ENCODE data around the gene GRID1.
"Not testable (repeated sequence)": the region's sequence is repeated elsewhere in the genome, so short reads cannot be mapped to it uniquely, and the experiment has no call there.

GRID1 gene

DNA sequence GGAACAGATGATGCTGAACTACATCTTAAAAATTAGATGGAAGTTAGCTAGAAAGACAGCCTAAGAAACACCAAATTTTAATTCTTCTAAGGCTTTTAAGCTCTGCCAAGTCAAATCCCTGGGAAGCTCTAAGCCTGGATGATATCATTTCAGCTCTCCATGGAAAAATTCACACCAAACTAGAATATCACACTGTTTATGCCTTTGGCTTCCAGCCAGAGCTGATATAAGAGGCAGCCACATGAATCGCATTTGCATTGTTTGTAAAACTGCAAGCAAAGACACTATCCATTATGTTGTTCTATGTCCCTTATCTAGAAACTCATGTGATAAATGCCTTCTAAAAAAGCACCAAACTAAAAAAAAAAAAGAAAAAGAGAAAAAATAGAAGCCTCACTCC lies 430.4 kb downstream of the GRID1 start:
- no peak for DNase-seq

DNA sequence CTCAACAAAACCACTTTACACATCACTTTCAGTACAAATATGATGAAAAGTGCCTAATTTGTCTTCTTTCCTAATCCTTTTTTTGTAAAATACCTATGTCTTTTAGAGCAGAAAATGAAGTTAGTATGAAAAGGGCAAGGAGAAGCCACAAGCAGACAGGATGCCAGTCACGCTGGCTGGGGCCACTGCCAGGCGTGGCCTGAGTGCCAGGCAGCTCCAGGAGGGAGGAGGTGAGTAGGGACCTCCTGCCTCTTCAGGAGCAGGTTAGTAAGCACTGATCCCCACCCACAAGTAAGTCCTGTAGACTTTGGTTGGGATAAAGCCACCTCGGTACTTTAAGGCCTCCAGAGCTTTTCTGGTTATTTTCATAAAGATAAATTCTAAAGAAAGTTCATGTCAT lies 432.0 kb downstream of the GRID1 start:
- DNase-seq, result no peak

DNA sequence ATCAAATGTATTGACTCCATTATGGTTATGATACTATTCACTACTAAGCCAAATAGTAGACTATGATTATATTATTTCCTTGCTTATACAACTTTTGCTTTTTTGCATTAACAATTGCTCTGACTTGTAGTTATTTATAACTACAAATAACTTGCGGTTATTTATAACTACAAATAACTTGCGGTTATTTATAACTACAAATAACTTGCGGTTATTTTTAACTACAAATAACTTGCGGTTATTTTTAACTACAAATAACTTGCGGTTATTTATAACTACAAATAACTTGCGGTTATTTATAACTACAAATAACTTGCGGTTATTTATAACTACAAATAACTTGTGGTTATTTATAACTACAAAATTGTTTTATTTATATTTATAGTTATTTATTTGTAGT lies 436.6 kb downstream of the GRID1 start:
- DNase-seq, result not testable (repeated sequence)

DNA sequence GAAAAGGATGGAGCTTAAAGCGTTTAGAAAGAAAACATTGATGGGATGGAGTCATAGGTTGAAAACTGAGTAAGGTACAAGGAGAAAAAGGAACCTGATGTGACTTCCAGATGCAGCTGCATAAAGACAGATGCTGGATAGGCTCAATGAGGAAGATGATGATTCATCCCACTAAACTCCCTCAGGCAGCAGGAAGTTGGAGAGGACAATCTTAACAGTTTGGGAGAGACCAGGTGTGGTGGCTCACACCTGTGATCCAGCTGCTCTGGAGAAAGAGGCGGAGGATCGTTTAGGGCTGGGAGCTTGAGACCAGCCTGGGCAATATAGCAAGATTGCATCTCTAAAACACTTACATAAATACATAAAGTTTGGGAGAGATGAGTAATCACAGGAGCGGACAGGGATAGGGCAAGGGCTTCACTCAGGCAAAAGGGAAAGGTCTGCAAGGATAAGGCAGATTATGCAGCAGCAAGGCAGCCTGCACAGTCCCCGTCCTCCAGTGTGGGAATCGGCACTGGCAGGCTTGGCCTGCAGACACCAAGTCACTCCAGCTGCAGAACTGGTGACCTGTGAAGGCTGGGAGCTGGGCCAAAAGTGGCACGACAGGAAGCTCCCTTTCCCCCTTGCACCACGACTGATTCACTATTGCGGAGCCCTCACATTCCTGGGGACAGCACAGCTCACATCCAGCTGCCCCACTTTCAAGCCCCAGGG lies 438.5 kb downstream of the GRID1 start:
- DNase-seq, result no peak

DNA sequence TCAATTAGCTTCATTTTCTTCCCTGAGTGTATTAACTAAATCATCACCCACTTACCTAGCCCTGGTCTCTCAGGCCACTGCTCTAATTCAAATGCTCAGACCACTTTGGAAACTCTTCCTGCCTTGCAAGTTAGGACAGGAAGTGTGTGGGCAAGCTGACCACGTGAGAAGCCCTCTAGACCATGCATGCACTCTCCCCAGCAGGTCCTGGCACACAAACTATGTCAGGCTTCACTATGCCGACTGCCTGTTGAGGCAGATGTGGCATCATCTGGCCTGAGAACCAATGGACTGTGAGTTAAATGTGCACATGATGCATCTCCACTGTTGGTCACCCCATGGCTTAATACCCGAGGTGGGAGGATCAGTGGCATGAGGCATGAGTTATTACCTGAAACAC lies 439.6 kb downstream of the GRID1 start:
- DNase-seq, result no peak

DNA sequence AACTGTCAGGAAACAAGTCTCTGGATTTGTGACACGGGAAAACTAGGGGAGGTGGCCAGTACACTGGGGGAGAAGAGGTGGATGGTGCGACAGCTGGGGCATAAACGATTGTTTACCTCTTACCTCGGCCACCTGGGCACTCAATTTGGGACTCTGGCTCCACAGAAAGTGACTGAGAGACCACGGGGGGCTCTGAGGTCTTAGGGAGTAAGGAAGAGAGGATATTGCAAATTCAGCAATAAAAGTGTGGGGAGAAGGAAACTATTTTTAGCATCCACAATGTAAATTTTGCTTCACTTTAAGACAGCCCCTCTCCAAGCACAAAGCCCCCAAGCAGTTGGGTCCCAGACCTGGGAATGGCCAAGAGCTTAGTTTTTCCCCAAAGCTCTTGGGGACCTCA lies 440.5 kb downstream of the GRID1 start:
- DNase-seq, result no peak

DNA sequence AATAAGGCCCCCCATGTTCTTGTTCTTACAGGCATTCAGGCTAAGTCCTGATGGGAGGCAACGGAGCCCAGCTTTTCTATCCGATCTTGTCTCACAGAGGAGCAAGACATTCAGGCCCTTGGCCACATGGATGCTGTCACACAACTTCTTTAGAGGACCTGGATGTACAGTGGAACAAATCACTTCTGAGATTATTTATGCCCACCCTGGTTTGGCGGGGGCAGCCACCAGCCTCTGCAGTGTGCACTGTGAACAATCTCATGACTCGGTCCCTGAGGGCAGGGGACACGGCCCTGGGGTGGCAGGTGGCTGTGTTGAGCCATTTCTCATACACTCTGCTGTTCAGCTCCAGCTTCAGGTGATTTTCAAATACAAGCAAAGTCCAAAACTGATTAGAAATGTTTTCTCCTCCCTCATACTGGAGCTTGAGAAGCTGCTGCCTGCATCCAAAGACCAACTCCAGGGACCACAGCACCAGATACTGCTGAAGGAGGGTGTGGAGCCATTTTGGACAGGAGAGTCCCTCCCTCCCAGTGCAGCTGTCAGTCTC lies 441.3 kb downstream of the GRID1 start:
- DNase-seq, result no peak

DNA sequence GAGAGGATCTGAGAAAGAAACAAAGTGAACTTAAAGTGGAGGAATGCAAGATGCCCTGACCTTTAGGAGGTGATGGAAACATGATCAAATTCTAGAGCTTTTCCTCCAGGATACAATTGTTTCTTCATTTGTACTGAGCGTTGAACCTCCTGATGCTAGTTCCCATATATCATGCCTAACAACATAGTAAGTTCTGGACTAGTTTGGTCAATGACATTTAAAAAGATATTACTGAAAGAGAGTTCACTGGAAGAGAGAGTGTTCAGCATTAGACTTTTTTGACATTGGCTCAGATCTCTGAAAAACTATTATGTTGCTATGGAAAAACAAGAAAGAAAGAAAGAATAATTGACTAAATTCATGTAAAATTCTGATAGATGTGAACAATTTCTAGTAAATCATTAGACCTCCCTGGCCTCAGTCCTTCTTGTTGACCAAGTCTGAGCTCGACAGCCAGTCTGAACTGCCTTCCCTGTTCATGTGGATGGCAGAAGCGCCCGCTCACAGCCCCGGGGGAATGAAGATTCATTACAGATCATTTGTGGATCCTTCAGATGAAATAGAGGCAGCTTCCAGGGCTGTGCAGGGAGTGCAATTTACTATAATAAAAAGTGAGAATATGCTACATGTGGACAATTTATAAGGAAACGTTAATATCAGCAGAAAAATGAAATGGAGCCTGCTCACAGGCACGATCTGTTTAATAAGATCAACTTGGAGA lies 442.1 kb downstream of the GRID1 start:
- DNase-seq, result no peak

DNA sequence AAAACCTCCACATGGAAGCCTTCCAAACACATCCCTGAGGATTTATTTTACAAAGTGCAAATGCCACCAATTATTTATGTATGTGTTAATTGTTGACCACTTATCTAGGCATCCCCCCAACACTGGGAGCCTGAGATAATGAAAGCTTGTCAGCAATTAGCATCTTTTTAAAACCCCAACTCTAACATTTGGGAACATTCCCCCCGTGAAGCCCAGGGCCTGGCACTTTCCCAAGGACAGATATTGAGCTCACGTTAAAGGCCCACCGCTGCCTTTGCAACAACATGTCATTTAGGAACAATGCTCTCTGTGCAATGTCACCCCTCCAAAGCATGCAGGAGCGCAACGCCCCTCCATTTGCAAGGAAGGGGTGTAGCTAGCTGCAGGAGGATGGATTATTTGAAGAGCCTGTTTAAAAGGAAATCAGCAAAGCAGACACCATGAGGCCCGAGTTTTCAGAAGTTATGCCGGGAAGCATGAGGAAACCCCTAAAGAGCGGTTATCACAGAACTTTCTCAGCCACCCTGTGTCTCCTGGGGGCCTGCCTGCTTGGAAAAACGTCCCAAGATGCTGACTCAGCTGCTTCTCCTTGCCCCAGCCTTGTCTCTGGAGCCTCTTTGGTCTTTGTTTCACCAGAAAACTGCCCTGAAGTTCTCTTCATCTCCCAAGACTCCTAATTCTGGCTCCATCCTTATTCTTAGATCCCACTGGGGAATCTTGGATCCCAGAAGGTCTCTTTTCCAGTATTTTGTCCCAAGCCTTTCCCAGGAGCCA lies 444.1 kb downstream of the GRID1 start:
- DNase-seq, result no peak

DNA sequence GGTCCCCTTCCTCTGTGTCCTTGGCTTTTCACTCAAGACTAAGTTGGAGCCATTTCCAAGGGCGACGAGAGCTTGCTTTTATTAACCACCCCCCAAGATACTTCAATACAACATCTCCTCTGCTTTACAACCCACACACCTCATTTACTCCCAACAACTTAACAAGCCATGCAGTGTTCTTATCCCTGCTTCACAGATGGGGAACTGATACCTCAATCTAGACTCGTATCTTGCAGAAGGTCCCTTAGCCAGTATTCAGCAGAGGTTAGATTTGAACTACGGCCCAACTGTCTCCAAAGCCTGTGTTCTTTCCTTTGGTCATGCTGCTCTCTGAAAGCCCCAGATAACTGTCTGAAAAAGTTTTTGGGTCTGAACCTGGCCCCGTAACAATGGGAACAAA lies 444.8 kb downstream of the GRID1 start:
- no peak for DNase-seq

DNA sequence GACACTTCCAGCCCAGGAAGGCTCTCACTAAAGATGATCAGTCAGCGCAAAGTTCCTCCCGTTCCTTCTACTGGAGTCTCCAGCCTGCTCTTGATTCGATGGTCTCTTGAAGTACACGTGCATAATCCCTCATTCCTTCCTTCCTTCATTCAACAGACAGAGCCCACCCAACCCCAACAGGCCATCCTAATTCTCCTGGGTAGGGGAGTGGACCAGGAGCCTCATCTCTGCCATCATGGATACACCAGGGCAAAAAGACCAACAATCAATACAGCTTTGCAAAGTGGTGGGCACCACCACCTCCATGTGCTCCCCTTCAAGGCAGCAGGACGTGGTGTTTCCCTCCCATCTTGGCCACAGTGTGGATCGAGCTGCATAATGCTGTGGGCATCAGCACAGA lies 446.3 kb downstream of the GRID1 start:
- no peak for DNase-seq

DNA sequence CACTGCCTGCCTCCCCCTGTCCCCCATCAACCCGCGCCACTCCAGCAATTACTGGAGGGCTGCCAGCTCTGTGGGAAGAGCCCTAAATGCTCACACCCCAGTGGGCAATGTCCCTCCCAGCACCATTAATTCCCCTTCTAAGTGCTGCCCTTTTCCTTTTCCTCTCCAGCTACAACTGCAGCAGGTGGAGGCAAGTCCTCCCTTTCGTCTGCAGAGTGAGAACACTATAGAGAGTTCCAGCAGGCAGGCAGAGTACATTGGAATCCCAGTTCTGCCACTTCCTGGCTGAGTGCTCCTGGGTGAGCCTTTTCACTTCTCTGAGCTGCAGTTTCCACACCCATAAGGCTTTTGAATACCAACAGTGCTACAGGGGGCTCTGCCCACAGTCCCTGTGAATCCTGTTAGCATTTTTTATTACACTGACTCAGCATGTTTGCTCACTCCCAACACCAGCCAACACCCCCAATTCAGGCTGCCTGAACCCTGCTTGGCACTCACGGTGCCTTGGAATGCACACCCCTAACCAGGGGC lies 447.0 kb downstream of the GRID1 start:
- no peak for DNase-seq

DNA sequence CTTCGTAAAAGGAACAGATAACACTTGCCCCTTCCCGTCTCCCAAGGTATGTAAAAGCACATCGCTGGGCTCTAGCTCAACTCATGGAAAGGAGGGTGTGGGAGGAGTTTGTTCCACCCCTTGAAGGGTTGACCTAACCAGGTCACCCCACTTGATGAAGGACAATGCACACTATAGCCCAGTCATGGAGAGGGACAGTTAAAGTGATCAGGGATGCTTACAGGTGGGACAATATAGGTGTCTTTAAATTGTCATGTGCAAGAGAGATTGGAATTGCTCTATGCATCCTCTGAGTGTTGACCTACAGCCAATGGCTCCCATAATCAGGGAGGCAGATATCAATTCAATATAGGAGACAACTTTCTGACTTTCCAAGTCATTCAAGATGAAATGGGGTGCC lies 448.2 kb downstream of the GRID1 start:
- no peak for DNase-seq

DNA sequence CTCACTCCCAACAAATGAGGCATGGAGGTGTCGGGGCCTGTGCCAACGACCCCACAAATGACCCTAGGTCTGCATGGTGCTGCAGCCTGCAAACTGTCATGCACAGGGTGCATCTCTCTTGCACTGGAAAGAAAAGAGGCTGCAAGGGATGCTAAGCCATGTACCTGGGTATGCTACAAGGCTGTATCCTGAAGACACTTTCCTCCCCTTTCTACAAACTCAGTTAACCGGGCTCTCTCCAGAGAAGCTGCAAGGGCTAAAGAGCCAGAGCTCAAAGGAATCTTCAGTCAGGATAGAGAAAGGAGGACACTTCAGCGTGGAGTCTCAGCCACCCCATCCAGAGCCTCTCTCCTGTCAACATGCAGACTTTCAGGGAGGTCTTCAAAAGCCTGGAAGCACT lies 449.0 kb downstream of the GRID1 start:
- DNase-seq, result no peak

DNA sequence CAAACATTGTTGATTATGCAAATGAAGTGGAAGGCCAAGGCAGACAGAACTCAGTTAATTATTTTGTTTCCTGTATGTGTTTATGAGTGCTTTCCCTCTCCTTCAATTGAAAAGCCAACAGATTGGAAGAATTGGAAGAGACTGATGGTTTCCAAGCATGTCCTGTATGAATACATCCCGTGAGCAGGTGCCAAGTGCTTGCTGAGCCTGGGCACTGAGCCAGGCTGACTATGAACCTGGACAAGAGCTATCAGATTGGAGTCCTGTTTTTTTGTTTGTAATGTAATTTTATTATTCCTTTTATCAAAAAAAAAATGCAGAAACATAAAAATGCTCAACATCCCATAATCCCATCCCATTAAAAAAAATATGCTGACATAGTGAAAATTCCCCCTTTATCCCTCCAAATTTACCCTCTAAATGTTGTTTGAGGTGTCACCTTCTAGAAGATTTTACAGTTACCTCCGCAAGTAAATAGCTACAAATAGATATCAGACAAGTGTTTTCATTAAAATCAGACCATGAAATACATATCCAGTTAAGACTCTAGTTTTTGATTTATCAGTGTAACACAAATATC lies 449.5 kb downstream of the GRID1 start:
- DNase-seq, result peak; percentile 55

DNA sequence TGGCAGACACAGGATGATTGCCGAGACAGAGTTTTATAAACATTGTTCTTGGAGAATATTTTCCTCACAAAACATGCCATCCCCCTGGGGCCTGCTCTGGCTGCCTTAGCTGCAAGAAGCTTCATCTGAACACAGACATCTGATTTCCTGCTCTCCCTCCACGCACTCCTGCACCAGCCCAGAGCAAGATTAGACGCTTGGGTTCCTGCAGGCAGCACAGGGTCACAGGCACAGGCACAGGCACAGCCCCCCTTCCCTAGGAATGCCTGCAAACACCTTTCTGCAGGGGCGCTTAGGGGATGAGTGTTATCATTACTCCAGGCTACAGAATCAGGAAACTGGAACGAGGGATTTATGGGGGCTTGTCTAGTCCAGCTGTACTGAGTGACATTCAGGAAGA lies 450.3 kb downstream of the GRID1 start:
- DNase-seq, result no peak

DNA sequence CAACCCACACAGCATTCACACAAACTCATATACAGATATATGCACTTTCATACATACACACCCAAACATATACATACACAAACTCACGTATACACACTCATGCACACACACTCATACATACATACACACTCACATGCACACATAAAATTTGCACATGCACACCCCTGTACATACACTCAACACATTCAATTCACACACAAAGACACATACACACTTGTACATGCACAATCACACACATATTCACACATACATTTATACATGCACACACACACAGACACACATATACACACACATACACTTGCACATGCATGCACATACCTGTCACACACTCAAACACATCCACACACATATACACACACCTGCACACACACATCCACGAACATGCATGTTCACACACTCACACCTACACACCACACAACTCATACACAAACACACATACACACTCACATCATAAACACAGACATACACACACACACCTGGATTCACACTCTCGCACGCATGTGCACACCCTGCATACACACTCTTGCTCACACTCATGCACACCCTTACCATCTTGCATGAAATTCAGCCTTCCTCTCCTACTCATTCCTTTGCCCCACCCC lies 451.2 kb downstream of the GRID1 start:
- DNase-seq, result no peak

DNA sequence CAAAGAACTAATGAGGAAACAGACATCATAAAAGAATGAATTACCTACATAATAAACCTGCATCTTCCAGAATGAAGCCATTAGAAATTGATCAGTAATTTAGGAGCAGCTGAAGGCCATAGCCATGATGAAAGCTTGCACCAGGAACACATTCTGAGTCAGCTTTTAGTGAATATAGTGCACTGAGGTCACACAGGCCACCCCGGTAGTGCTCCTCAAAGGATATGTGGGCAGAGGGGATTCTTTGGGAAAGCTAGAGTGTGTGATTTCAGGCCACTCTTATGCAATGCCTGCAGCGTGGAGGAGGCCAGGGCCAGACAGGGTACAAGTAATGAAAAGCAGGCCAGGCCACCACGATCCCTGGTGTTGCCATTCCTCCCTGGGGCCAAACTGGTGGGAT lies 451.9 kb downstream of the GRID1 start:
- no peak for DNase-seq

DNA sequence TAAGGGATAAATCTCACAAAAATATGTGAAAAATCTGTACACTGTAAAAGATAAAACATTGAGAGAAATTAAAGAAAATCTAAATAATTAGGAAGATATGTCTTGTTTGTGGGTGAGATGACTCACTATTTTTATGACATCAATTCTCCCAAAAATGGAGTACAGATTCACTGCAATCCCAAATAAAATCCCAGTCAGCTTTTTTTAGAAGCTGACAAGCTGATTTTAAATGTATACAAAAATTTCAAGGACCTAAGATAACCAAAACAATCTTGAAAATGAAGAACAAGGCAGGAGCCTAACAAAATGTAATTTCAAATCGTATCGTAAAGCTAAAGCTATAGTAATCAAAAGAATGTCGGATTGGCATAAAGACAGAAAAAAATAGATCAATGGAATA lies 458.1 kb downstream of the GRID1 start:
- no peak for DNase-seq

DNA sequence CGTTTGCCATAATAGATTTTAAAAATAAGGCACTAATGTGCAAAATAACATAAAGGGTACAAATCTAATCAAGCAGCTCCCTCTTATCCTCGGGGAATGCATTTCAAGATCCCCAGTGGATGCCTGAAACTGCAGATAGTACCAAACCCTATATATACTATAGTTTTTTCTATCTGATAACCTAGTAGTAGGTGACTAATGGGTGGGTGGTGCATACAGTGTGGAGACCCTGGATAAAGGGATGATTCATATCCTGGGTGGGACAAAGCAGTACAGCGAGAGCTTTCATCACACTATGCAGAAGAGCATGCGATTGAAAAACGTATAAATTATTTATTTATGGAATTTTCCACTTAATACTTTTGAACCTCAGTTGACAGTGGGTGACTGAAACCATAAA lies 464.5 kb downstream of the GRID1 start:
- no peak for DNase-seq

DNA sequence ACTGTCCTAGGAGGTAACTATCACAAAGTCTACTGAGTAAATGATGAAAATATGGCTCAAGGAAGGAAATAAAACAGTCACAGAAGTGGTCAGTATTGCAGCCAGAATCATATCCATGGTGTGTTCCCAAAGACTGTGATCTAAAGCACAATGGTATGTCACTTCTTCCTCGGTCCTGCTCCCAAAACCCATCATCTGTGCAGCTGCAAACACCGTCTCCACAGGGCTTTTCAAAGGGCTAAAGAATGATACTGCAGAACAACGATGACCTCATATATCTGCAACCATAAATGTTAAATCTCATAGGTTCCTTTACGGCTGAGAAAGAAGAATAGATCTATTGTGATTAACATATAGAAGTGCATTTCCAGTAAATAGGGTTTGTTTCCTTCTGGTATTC lies 465.0 kb downstream of the GRID1 start:
- DNase-seq, result no peak

DNA sequence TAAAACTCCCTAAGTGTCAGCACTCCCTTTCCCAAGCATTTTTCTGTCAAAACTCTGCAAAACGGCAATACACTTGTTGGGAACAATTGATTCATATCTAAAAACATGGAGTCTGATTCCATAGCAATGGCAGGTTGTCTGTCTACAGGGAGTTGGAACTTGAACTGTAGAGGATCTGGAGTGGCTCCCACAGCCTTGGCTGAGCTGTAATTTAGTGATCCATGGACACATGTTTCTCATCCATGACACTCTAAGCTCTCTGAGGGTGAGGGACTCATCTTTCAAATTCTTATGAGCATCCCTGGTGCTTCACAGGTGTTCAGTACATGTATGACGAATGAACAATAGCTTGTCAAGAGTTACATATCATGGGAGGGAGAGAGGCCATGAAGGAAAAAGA lies 466.1 kb downstream of the GRID1 start:
- no peak for DNase-seq

DNA sequence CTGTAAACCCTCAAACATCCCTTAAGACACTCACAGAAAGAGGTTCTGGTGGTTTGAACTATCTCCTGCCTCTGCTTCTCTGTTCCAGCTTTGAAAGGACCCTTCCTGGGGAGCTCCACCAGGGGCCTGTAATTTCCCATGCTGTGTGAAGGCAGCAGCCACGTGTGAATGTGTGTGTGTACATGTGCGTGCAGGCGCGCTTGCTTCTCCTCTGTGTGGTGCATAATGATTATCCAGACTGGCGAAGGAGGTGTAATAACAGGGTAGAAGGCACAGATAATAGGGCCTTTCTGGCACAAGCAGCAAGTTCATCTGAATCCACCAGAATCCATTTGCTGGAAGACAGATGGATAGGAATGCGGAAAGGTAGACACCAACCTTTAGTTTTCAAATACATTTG lies 466.5 kb downstream of the GRID1 start:
- DNase-seq, result no peak
